ENCODE results near the gene TPP2.

Gene TPP2

DNA sequence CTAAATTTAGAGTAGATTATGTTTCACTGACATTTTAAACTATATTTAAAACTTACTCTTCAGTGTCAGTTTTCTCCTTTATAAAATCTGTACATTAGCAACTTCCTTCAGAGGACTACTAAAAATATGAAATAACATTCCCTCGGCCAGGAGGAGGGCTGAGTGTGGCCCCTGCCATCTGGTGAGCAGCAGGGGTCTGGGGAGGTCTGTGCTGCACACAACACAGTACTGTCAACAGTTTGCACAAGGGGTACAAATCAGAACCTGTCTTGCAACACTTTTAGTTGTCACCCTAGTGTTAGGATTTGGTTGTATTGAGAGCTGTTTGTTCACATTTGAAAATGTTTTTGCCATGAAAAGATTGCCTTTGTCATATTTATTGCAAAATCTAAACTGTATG, 48.9 kb downstream of the TPP2 start:
- no peak overlapping the region for H3K27ac ChIP-seq (ENCODE audit: insufficient read depth in 1 of 2, low read depth in 1 of 2, low read length in 2 of 2, poor library complexity in 1 of 2, severe bottlenecking in 2 of 2)
- no peaks in the 10 kb centered on the region for H3K27me3 ChIP-seq (replicated peaks in 2 of 5; ENCODE audit: control insufficient read depth in 4 of 5, insufficient read depth in 5 of 5, low read length in 4 of 5)
- H3K4me3 ChIP-seq (ENCODE audit: control insufficient read depth in 1 of 7, extremely low read depth in 1 of 7, insufficient read depth in 4 of 7, low read depth in 2 of 7, low read length in 6 of 7), result no peak overlapping the region
- ChIA-PET POLR2A (no interaction called here), CTCF (interaction anchor here (0.9 to 1.6 kb wide), 4 partner anchors 12 to 23 kb away, joined by 3 to 4 read pairs (median 4); no protein-coding TSS in a partner anchor)
- DNase-seq, result no peak
- no peaks in the 10 kb centered on the region for H3K4me1 ChIP-seq (ENCODE audit: control extremely low read depth in 1 of 4, control insufficient read depth in 4 of 4, insufficient read depth in 4 of 4, low read length in 3 of 4)
- peaks cover 32 to 95% (median 63%) of the 10 kb centered on the region in 4 experiments for H3K36me3 ChIP-seq (ENCODE audit: control insufficient read depth in 4 of 4, insufficient read depth in 4 of 4, low read length in 3 of 4)
- no CpG with 5 or more reads among the region's 1 CpG for WGBS (ENCODE audit: insufficient coverage)
- H3K9me3 ChIP-seq (ENCODE audit: control extremely low read depth in 1 of 5, control insufficient read depth in 4 of 5, insufficient read depth in 2 of 5, low read depth in 1 of 5, low read length in 4 of 5), result no peaks in the 10 kb centered on the region

- Histone ChIP-seq H3K9me3 (ENCODE audit: control extremely low read depth in 1 of 5, control insufficient read depth in 4 of 5, insufficient read depth in 2 of 5, low read depth in 1 of 5, low read length in 4 of 5) (no peaks in the 10 kb centered on the region), H3K4me1 (ENCODE audit: control extremely low read depth in 1 of 4, control insufficient read depth in 4 of 4, insufficient read depth in 4 of 4, low read length in 3 of 4) (no peaks in the 10 kb centered on the region), H3K27me3 (replicated peaks in 2 of 5; ENCODE audit: control insufficient read depth in 4 of 5, insufficient read depth in 5 of 5, low read length in 4 of 5) (no peaks in the 10 kb centered on the region), H3K4me3 (ENCODE audit: control insufficient read depth in 1 of 7, extremely low read depth in 1 of 7, insufficient read depth in 4 of 7, low read depth in 2 of 7, low read length in 6 of 7) (no peak overlapping the region), H3K27ac (ENCODE audit: insufficient read depth in 1 of 2, low read depth in 1 of 2, low read length in 2 of 2, poor library complexity in 1 of 2, severe bottlenecking in 2 of 2) (no peak overlapping the region), H3K36me3 (ENCODE audit: control insufficient read depth in 4 of 4, insufficient read depth in 4 of 4, low read length in 3 of 4) (peaks cover 20 to 84% (median 54%) of the 10 kb centered on the region in 4 experiments)
- no peak for DNase-seq
- ChIA-PET CTCF (interaction anchor here (1.0 to 1.3 kb wide), 2 partner anchors 10 to 126 kb away, joined by 3 read pairs; no protein-coding TSS in a partner anchor), POLR2A (no interaction called here)
- 84% methylated on average over 2 of the region's 3 CpGs for WGBS (ENCODE audit: insufficient coverage)
Observed at GRCh38 chr13:102648046-102648445, 51.3 kb downstream of the TPP2 start.

GRCh38 chr13:102650444-102650843, 53.7 kb downstream of the TPP2 start:
- CTCF ChIA-PET, result interaction anchor here (1.1 to 6.5 kb wide), 2 partner anchors 9 to 13 kb away, joined by 3 to 29 read pairs; no protein-coding TSS in a partner anchor
- POLR2A ChIA-PET, result no interaction called here
- no CpG with 5 or more reads among the region's 3 CpGs for WGBS (ENCODE audit: insufficient coverage)
- H3K4me3 ChIP-seq (ENCODE audit: control insufficient read depth in 1 of 7, extremely low read depth in 1 of 7, insufficient read depth in 4 of 7, low read depth in 2 of 7, low read length in 6 of 7), result no peak overlapping the region
- H3K4me1 ChIP-seq (ENCODE audit: control extremely low read depth in 1 of 4, control insufficient read depth in 4 of 4, insufficient read depth in 4 of 4, low read length in 3 of 4), result no peaks in the 10 kb centered on the region
- DNase-seq, result no peak
- no peaks in the 10 kb centered on the region for H3K9me3 ChIP-seq (ENCODE audit: control extremely low read depth in 1 of 5, control insufficient read depth in 4 of 5, insufficient read depth in 2 of 5, low read depth in 1 of 5, low read length in 4 of 5)
- no peak overlapping the region for H3K27ac ChIP-seq (ENCODE audit: insufficient read depth in 1 of 2, low read depth in 1 of 2, low read length in 2 of 2, poor library complexity in 1 of 2, severe bottlenecking in 2 of 2)
- peaks cover 16 to 77% (median 55%) of the 10 kb centered on the region in 4 experiments for H3K36me3 ChIP-seq (ENCODE audit: control insufficient read depth in 4 of 4, insufficient read depth in 4 of 4, low read length in 3 of 4)
- no peaks in the 10 kb centered on the region for H3K27me3 ChIP-seq (replicated peaks in 2 of 5; ENCODE audit: control insufficient read depth in 4 of 5, insufficient read depth in 5 of 5, low read length in 4 of 5)

GRCh38 chr13:102651392-102651791, 54.6 kb downstream of the TPP2 start:
- POLR2A ChIA-PET, result no interaction called here
- CTCF ChIA-PET, result interaction anchor here (0.9 to 6.5 kb wide), 2 partner anchors 10 to 13 kb away, joined by 3 to 29 read pairs; no protein-coding TSS in a partner anchor
- H3K27me3 ChIP-seq (replicated peaks in 2 of 5; ENCODE audit: control insufficient read depth in 4 of 5, insufficient read depth in 5 of 5, low read length in 4 of 5), result no peaks in the 10 kb centered on the region
- H3K36me3 ChIP-seq (ENCODE audit: control insufficient read depth in 4 of 4, insufficient read depth in 4 of 4, low read length in 3 of 4), result peaks cover 13 to 77% (median 55%) of the 10 kb centered on the region in 4 experiments
- no peak overlapping the region for H3K4me3 ChIP-seq (ENCODE audit: control insufficient read depth in 1 of 7, extremely low read depth in 1 of 7, insufficient read depth in 4 of 7, low read depth in 2 of 7, low read length in 6 of 7)
- no peak for DNase-seq
- H3K9me3 ChIP-seq (ENCODE audit: control extremely low read depth in 1 of 5, control insufficient read depth in 4 of 5, insufficient read depth in 2 of 5, low read depth in 1 of 5, low read length in 4 of 5), result no peaks in the 10 kb centered on the region
- no peak overlapping the region for H3K27ac ChIP-seq (ENCODE audit: insufficient read depth in 1 of 2, low read depth in 1 of 2, low read length in 2 of 2, poor library complexity in 1 of 2, severe bottlenecking in 2 of 2)
- H3K4me1 ChIP-seq (ENCODE audit: control extremely low read depth in 1 of 4, control insufficient read depth in 4 of 4, insufficient read depth in 4 of 4, low read length in 3 of 4), result no peaks in the 10 kb centered on the region

DNA sequence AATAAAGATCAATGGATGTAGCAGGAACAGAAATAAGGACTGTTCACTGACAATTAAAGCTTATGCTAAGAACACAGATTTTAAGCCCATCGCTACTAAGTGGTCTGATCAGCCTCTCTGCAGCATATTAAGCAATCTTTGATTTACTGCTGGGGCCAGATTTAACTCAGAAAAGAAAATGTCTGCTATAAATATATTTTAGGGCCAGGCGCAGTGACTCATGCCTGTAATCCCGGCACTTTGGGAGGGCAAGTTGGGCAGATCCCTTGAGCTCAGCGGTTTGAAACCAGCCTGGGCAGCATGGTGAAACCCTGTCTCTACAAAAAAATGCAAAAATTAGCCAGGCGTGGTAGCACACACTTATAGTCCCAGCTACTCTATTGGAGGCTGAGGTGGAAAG, 55.1 kb downstream of the TPP2 start:
- no peak overlapping the region for H3K27ac ChIP-seq (ENCODE audit: insufficient read depth in 1 of 2, low read depth in 1 of 2, low read length in 2 of 2, poor library complexity in 1 of 2, severe bottlenecking in 2 of 2)
- H3K9me3 ChIP-seq (ENCODE audit: control extremely low read depth in 1 of 5, control insufficient read depth in 4 of 5, insufficient read depth in 2 of 5, low read depth in 1 of 5, low read length in 4 of 5), result no peaks in the 10 kb centered on the region
- DNase-seq, result no peak
- CTCF ChIA-PET, result interaction anchor here (0.9 to 6.5 kb wide), 2 partner anchors 11 to 14 kb away, joined by 3 to 29 read pairs; no protein-coding TSS in a partner anchor
- peaks cover 13 to 77% (median 56%) of the 10 kb centered on the region in 4 experiments for H3K36me3 ChIP-seq (ENCODE audit: control insufficient read depth in 4 of 4, insufficient read depth in 4 of 4, low read length in 3 of 4)
- no peak overlapping the region for H3K4me3 ChIP-seq (ENCODE audit: control insufficient read depth in 1 of 7, extremely low read depth in 1 of 7, insufficient read depth in 4 of 7, low read depth in 2 of 7, low read length in 6 of 7)
- WGBS (ENCODE audit: insufficient coverage), result 95% methylated on average over 4 of the region's 5 CpGs
- no peaks in the 10 kb centered on the region for H3K4me1 ChIP-seq (ENCODE audit: control extremely low read depth in 1 of 4, control insufficient read depth in 4 of 4, insufficient read depth in 4 of 4, low read length in 3 of 4)
- POLR2A ChIA-PET, result no interaction called here
- no peaks in the 10 kb centered on the region for H3K27me3 ChIP-seq (replicated peaks in 2 of 5; ENCODE audit: control insufficient read depth in 4 of 5, insufficient read depth in 5 of 5, low read length in 4 of 5)

- H3K36me3 ChIP-seq (ENCODE audit: control insufficient read depth in 4 of 4, insufficient read depth in 4 of 4, low read length in 3 of 4), result peaks cover 21 to 72% (median 50%) of the 10 kb centered on the region in 4 experiments
- ChIA-PET CTCF (interaction anchor here (1.2 to 6.5 kb wide), 3 partner anchors 13 to 32 kb away, joined by 3 to 29 read pairs (median 3); no protein-coding TSS in a partner anchor), POLR2A (no interaction called here)
- no peaks in the 10 kb centered on the region for H3K4me1 ChIP-seq (ENCODE audit: control extremely low read depth in 1 of 4, control insufficient read depth in 4 of 4, insufficient read depth in 4 of 4, low read length in 3 of 4)
- H3K9me3 ChIP-seq (ENCODE audit: control extremely low read depth in 1 of 5, control insufficient read depth in 4 of 5, insufficient read depth in 2 of 5, low read depth in 1 of 5, low read length in 4 of 5), result peaks cover 0 to 15% (median 6%) of the 10 kb centered on the region in 5 experiments
- H3K4me3 ChIP-seq (ENCODE audit: control insufficient read depth in 1 of 7, extremely low read depth in 1 of 7, insufficient read depth in 4 of 7, low read depth in 2 of 7, low read length in 6 of 7), result no peak overlapping the region
- 62% methylated on average over 2 of the region's 2 CpGs for WGBS (ENCODE audit: insufficient coverage)
- DNase-seq, result no peak
- H3K27ac ChIP-seq (ENCODE audit: insufficient read depth in 1 of 2, low read depth in 1 of 2, low read length in 2 of 2, poor library complexity in 1 of 2, severe bottlenecking in 2 of 2), result no peak overlapping the region
- no peaks in the 10 kb centered on the region for H3K27me3 ChIP-seq (replicated peaks in 2 of 5; ENCODE audit: control insufficient read depth in 4 of 5, insufficient read depth in 5 of 5, low read length in 4 of 5)
Observed at GRCh38 chr13:102654756-102655155, 58.0 kb downstream of the TPP2 start.

- DNase-seq, result peak in 2 of 3 donors; percentile 17 to 37
- Histone ChIP-seq H3K27ac (ENCODE audit: insufficient read depth in 1 of 2, low read depth in 1 of 2, low read length in 2 of 2, poor library complexity in 1 of 2, severe bottlenecking in 2 of 2) (no peak overlapping the region), H3K4me3 (ENCODE audit: control insufficient read depth in 1 of 7, extremely low read depth in 1 of 7, insufficient read depth in 4 of 7, low read depth in 2 of 7, low read length in 6 of 7) (no peak overlapping the region), H3K27me3 (replicated peaks in 2 of 5; ENCODE audit: control insufficient read depth in 4 of 5, insufficient read depth in 5 of 5, low read length in 4 of 5) (no peaks in the 10 kb centered on the region), H3K36me3 (ENCODE audit: control insufficient read depth in 4 of 4, insufficient read depth in 4 of 4, low read length in 3 of 4) (peaks cover 24 to 68% (median 48%) of the 10 kb centered on the region in 4 experiments), H3K4me1 (ENCODE audit: control extremely low read depth in 1 of 4, control insufficient read depth in 4 of 4, insufficient read depth in 4 of 4, low read length in 3 of 4) (no peaks in the 10 kb centered on the region), H3K9me3 (ENCODE audit: control extremely low read depth in 1 of 5, control insufficient read depth in 4 of 5, insufficient read depth in 2 of 5, low read depth in 1 of 5, low read length in 4 of 5) (peaks cover 0 to 15% (median 6%) of the 10 kb centered on the region in 5 experiments)
- POLR2A ChIA-PET, result interaction anchor here (0.6 kb wide), 1 partner anchor 93 kb away, joined by 3 read pairs; no protein-coding TSS in a partner anchor
- no CpG with 5 or more reads among the region's 6 CpGs for WGBS (ENCODE audit: insufficient coverage)
- CTCF ChIA-PET, result interaction anchor here (0.8 to 1.9 kb wide), 5 partner anchors 9 to 66 kb away, joined by 3 to 4 read pairs (median 3); no protein-coding TSS in a partner anchor
Observed at GRCh38 chr13:102657630-102658029, 60.8 kb downstream of the TPP2 start.

Measured in common myeloid progenitor, CD34-positive (primary cell).